ENCODE data around the gene PLCL2. TPM values are rescaled to one million over a fixed set of nuclear protein-coding genes. Genes with fewer than 3 reads are reported as not detected.

The PLCL2 gene
- total and polyA plus RNA-seq, 2 experiments from 2014 or later: 1.6 to 9.7 TPM

GRCh38 chr3:16849795-16850194 is 35.0 kb upstream of the PLCL2 start (continued):
- no peak for TF ChIP-seq ZNF462 (CRISPR knock-in tag; IDR thresholded peaks at IDR 0.05)
- TF ChIP-seq, protein P1, sequence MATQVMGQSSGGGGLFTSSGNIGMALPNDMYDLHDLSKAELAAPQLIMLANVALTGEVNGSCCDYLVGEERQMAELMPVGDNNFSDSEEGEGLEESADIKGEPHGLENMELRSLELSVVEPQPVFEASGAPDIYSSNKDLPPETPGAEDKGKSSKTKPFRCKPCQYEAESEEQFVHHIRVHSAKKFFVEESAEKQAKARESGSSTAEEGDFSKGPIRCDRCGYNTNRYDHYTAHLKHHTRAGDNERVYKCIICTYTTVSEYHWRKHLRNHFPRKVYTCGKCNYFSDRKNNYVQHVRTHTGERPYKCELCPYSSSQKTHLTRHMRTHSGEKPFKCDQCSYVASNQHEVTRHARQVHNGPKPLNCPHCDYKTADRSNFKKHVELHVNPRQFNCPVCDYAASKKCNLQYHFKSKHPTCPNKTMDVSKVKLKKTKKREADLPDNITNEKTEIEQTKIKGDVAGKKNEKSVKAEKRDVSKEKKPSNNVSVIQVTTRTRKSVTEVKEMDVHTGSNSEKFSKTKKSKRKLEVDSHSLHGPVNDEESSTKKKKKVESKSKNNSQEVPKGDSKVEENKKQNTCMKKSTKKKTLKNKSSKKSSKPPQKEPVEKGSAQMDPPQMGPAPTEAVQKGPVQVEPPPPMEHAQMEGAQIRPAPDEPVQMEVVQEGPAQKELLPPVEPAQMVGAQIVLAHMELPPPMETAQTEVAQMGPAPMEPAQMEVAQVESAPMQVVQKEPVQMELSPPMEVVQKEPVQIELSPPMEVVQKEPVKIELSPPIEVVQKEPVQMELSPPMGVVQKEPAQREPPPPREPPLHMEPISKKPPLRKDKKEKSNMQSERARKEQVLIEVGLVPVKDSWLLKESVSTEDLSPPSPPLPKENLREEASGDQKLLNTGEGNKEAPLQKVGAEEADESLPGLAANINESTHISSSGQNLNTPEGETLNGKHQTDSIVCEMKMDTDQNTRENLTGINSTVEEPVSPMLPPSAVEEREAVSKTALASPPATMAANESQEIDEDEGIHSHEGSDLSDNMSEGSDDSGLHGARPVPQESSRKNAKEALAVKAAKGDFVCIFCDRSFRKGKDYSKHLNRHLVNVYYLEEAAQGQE (IDR thresholded peaks at IDR 0.05; ENCODE audit: unreplicated experiment): no peak

- no peak for DNase-seq (ENCODE audit: low spot score)
- no peak overlapping the region for H3K27ac ChIP-seq (ENCODE audit: low read depth)
- no peak overlapping the region for H3K4me2 ChIP-seq
- Mint-ChIP-seq H3K27ac (no peak overlapping the region), H3K9me3 (no peaks in the 10 kb centered on the region), H3K36me3 (ENCODE audit: low read depth) (no peaks in the 10 kb centered on the region), H3K4me1 (no peaks in the 10 kb centered on the region), H3K27me3 (ENCODE audit: insufficient read depth, low read depth, poor library complexity) (no peaks in the 10 kb centered on the region), H3K4me3 (no peak overlapping the region)
- no peaks in the 10 kb centered on the region for H3K36me3 ChIP-seq (ENCODE audit: insufficient read depth)
- no peaks in the 10 kb centered on the region for H3K79me2 ChIP-seq (replicated peaks; ENCODE audit: insufficient read depth)
- H3K9me2 ChIP-seq (ENCODE audit: insufficient read depth): peaks cover under 1% of the 10 kb centered on the region; the same call in 1 of the 2 replicates
- no peak overlapping the region for H3K4me3 ChIP-seq
- H3K27me3 ChIP-seq (ENCODE audit: insufficient read depth): no peaks in the 10 kb centered on the region
- no peaks in the 10 kb centered on the region for H4K20me1 ChIP-seq (replicated peaks; ENCODE audit: insufficient read depth)
- no peak overlapping the region for H2AFZ ChIP-seq
- H3K4me1 ChIP-seq (ENCODE audit: insufficient read depth): no peaks in the 10 kb centered on the region
- no peak for ATAC-seq
- H3F3A ChIP-seq (replicated peaks; ENCODE audit: low read depth): no peaks in the 10 kb centered on the region
- TF ChIP-seq POLR2AphosphoS5 (IDR thresholded peaks at IDR 0.05; ENCODE audit: low read depth) (no peak), EZH2phosphoT487 (IDR thresholded peaks at IDR 0.05; ENCODE audit: unreplicated experiment) (no peak), CTCF (conservative IDR thresholded peaks at IDR 0.05; ENCODE audit: low read depth in 2 of 2) (no peak), STAT1 (IDR thresholded peaks at IDR 0.05; ENCODE audit: unreplicated experiment) (no peak), ZNF331 (CRISPR knock-in tag; IDR thresholded peaks at IDR 0.05; ENCODE audit: low read depth) (no peak), CREB1 (CRISPR knock-in tag; IDR thresholded peaks at IDR 0.05; ENCODE audit: low read depth) (no peak), EZH2 (IDR thresholded peaks at IDR 0.05; ENCODE audit: low read depth, unreplicated experiment) (no peak), JUNB (IDR thresholded peaks at IDR 0.05; ENCODE audit: unreplicated experiment) (no peak)
- TF ChIP-seq, protein P1 (IDR thresholded peaks at IDR 0.05; ENCODE audit: unreplicated experiment): no peak
Measured at GRCh38 chr3:16855497-16855896, 29.3 kb upstream of the PLCL2 start.

Data from GM23338 (cell line).